ENCODE results near the gene MICAL2.
A peak's percentile ranks its signal among the peaks of the same experiment; 100 is the strongest.

The MICAL2 gene

GRCh38 chr11:12167061-12168000 is 56.9 kb downstream of the MICAL2 start (continued):
- TF ChIP-seq ZNF704 (tag by site-specific recombination; IDR thresholded peaks at IDR 0.05) (no peak), ZNF701 (tag by site-specific recombination; IDR thresholded peaks at IDR 0.05) (no peak), ZNF768 (tag by site-specific recombination; IDR thresholded peaks at IDR 0.05) (no peak), GLI4 (tag by site-specific recombination; IDR thresholded peaks at IDR 0.05) (no peak), ZFP69B (tag by site-specific recombination; IDR thresholded peaks at IDR 0.05) (0 out of 2 replicates have a peak, but pooled peaks have one; percentile 37), ZFP41 (tag by site-specific recombination; IDR thresholded peaks at IDR 0.05; ENCODE audit: borderline replicate concordance) (no peak), KLF9 (tag by site-specific recombination; IDR thresholded peaks at IDR 0.05; ENCODE audit: low read depth) (no peak), ZNF10 (tag by site-specific recombination; IDR thresholded peaks at IDR 0.05) (no peak), ZNF639 (tag by site-specific recombination; IDR thresholded peaks at IDR 0.05) (no peak), ZBTB17 (tag by site-specific recombination; IDR thresholded peaks at IDR 0.05) (peak; percentile 56), REST (tag by site-specific recombination; IDR thresholded peaks at IDR 0.05) (no peak), ZNF146 (tag by site-specific recombination; IDR thresholded peaks at IDR 0.05) (no peak), HOXC10 (CRISPR knock-in tag; IDR thresholded peaks at IDR 0.05) (no peak), ZNF561 (tag by site-specific recombination; IDR thresholded peaks at IDR 0.05; ENCODE audit: borderline replicate concordance) (no peak), ZFP3 (tag by site-specific recombination; IDR thresholded peaks at IDR 0.05; ENCODE audit: low read depth) (no peak), ZNF169 (tag by site-specific recombination; IDR thresholded peaks at IDR 0.05) (no peak), PATZ1 (tag by site-specific recombination; IDR thresholded peaks at IDR 0.05) (peak; percentile 50), ZNF664 (tag by site-specific recombination; IDR thresholded peaks at IDR 0.05) (no peak), HIC1 (tag by site-specific recombination; IDR thresholded peaks at IDR 0.05) (peak; percentile 58; the same call in 1 of the 2 replicates), ZNF530 (tag by site-specific recombination; IDR thresholded peaks at IDR 0.05; ENCODE audit: low read depth) (no peak), KLF8 (tag by site-specific recombination; IDR thresholded peaks at IDR 0.05) (no peak), ZNF560 (tag by site-specific recombination; IDR thresholded peaks at IDR 0.05; ENCODE audit: borderline replicate concordance) (no peak), KLF16 (tag by site-specific recombination; IDR thresholded peaks at IDR 0.05) (no peak), ZNF274 (IDR thresholded peaks at IDR 0.05; ENCODE audit: low read length) (no peak), ZNF274 (tag by site-specific recombination; IDR thresholded peaks at IDR 0.05; ENCODE audit: borderline replicate concordance) (no peak), ZNF114 (tag by site-specific recombination; IDR thresholded peaks at IDR 0.05) (no peak), ZNF426 (tag by site-specific recombination; IDR thresholded peaks at IDR 0.05) (no peak), GLI2 (tag by site-specific recombination; IDR thresholded peaks at IDR 0.05; ENCODE audit: borderline replicate concordance, low read depth) (no peak), ZNF416 (tag by site-specific recombination; IDR thresholded peaks at IDR 0.05) (no peak), OSR2 (tag by site-specific recombination; IDR thresholded peaks at IDR 0.05) (peak; percentile 43; the same call in 1 of the 2 replicates)

Measured in HEK293 (cell line).